ENCODE measurements around the gene GPATCH2.

The GPATCH2 gene

GRCh38 chr1:217432339-217432738 lies 198.6 kb downstream of the GPATCH2 start:
- no peaks in the 10 kb centered on the region for H3K27me3 ChIP-seq (ENCODE audit: insufficient read depth, low read length)
- H4K8ac ChIP-seq (ENCODE audit: low read depth, low read length) = no peak overlapping the region
- no peaks in the 10 kb centered on the region for H3K79me1 ChIP-seq (ENCODE audit: low read length)
- H2BK12ac ChIP-seq (ENCODE audit: low read length) = no peak overlapping the region
- H3K4me2 ChIP-seq (ENCODE audit: low read length) = no peak overlapping the region
- no peak overlapping the region for H4K91ac ChIP-seq (ENCODE audit: low read depth, low read length)
- no peak overlapping the region for H3K23ac ChIP-seq (ENCODE audit: low read length)
- H3K9ac ChIP-seq (ENCODE audit: low read length) = no peak overlapping the region
- H3K9me3 ChIP-seq (ENCODE audit: insufficient read depth, low read depth, low read length) = no peaks in the 10 kb centered on the region
- no peak for DNase-seq
- peaks cover 0 to 3% of the 10 kb centered on the region in 2 experiments for H3K36me3 ChIP-seq (ENCODE audit: control insufficient read depth in 1 of 2, insufficient read depth in 2 of 2, low read length in 2 of 2)
- no peak overlapping the region for H3K4ac ChIP-seq (ENCODE audit: low read depth, low read length)
- no peak overlapping the region for H3K4me3 ChIP-seq (ENCODE audit: low read depth, low read length)
- H3K18ac ChIP-seq (ENCODE audit: low read length) = no peak overlapping the region
- H4K12ac ChIP-seq (ENCODE audit: low read depth, low read length) = no peak overlapping the region
- no peak overlapping the region for H2BK120ac ChIP-seq (ENCODE audit: insufficient read depth, low read length, poor library complexity)
- H3K79me2 ChIP-seq (ENCODE audit: control insufficient read depth, insufficient read depth, low read length, poor library complexity) = no peaks in the 10 kb centered on the region
- H3K14ac ChIP-seq (ENCODE audit: low read length) = no peak overlapping the region
- H3K27ac ChIP-seq (ENCODE audit: low read depth, low read length) = no peak overlapping the region
- H2AK5ac ChIP-seq (ENCODE audit: low read length) = no peak overlapping the region
- no peak overlapping the region for H2BK5ac ChIP-seq (ENCODE audit: low read depth, low read length, poor library complexity)
- no peak overlapping the region for H2AFZ ChIP-seq (ENCODE audit: insufficient read depth, low read length, poor library complexity)
- no peaks in the 10 kb centered on the region for H3K4me1 ChIP-seq (ENCODE audit: control insufficient read depth in 1 of 2, insufficient read depth in 2 of 2, low read length in 2 of 2)

GRCh38 chr1:217431395-217431794 lies 199.5 kb downstream of the GPATCH2 start:
- no peaks in the 10 kb centered on the region for H3K79me2 ChIP-seq (ENCODE audit: control insufficient read depth, insufficient read depth, low read length, poor library complexity)
- no peaks in the 10 kb centered on the region for H3K36me3 ChIP-seq (ENCODE audit: control insufficient read depth in 1 of 2, insufficient read depth in 2 of 2, low read length in 2 of 2)
- no peak overlapping the region for H2BK12ac ChIP-seq (ENCODE audit: low read length)
- H2BK120ac ChIP-seq (ENCODE audit: insufficient read depth, low read length, poor library complexity) = no peak overlapping the region
- H2BK5ac ChIP-seq (ENCODE audit: low read depth, low read length, poor library complexity) = no peak overlapping the region
- no peaks in the 10 kb centered on the region for H3K9me3 ChIP-seq (ENCODE audit: insufficient read depth, low read depth, low read length)
- no peak overlapping the region for H3K9ac ChIP-seq (ENCODE audit: low read length)
- no peak overlapping the region for H3K4ac ChIP-seq (ENCODE audit: low read depth, low read length)
- H3K27me3 ChIP-seq (ENCODE audit: insufficient read depth, low read length) = no peaks in the 10 kb centered on the region
- H4K12ac ChIP-seq (ENCODE audit: low read depth, low read length) = no peak overlapping the region
- no peak overlapping the region for H2AK5ac ChIP-seq (ENCODE audit: low read length)
- H3K4me3 ChIP-seq (ENCODE audit: low read depth, low read length) = no peak overlapping the region
- H3K79me1 ChIP-seq (ENCODE audit: low read length) = no peaks in the 10 kb centered on the region
- no peak overlapping the region for H2AFZ ChIP-seq (ENCODE audit: insufficient read depth, low read length, poor library complexity)
- no peak for DNase-seq
- H4K8ac ChIP-seq (ENCODE audit: low read depth, low read length) = no peak overlapping the region
- H3K27ac ChIP-seq (ENCODE audit: low read depth, low read length) = no peak overlapping the region
- no CpG with 5 or more reads among the region's 2 CpGs for WGBS (ENCODE audit: extremely low coverage, insufficient coverage, insufficient read length)
- H3K14ac ChIP-seq (ENCODE audit: low read length) = no peak overlapping the region
- H4K91ac ChIP-seq (ENCODE audit: low read depth, low read length) = no peak overlapping the region
- no peak overlapping the region for H3K18ac ChIP-seq (ENCODE audit: low read length)
- no peak overlapping the region for H3K4me2 ChIP-seq (ENCODE audit: low read length)
- H3K4me1 ChIP-seq (ENCODE audit: control insufficient read depth in 1 of 2, insufficient read depth in 2 of 2, low read length in 2 of 2) = no peaks in the 10 kb centered on the region
- H3K23ac ChIP-seq (ENCODE audit: low read length) = no peak overlapping the region

DNA sequence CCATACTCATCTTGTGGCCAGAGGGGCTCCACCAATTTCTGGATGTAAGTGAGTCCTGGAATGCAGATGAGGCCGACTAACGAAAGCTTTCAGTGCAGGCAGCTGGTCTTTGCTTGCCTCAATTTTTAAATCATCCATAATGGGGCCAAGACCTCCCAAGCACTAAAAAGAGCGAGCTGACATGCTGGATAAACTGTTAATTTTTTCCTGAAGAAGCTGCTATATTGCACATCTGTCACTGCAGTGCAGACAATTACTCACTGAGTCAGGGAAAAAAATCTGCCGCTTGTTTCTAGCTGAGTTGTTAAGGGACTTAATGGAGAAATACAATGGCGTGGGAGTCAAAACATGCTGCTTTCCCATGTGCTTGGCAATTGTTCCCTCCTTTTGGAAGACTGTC lies 205.5 kb downstream of the GPATCH2 start:
- H3K23ac ChIP-seq (ENCODE audit: low read length) = no peak overlapping the region
- no peak overlapping the region for H2BK5ac ChIP-seq (ENCODE audit: low read depth, low read length, poor library complexity)
- H3K9me3 ChIP-seq (ENCODE audit: insufficient read depth, low read depth, low read length) = no peaks in the 10 kb centered on the region
- H2AFZ ChIP-seq (ENCODE audit: insufficient read depth, low read length, poor library complexity) = no peak overlapping the region
- H2AK5ac ChIP-seq (ENCODE audit: low read length) = no peak overlapping the region
- no peak overlapping the region for H4K8ac ChIP-seq (ENCODE audit: low read depth, low read length)
- H2BK12ac ChIP-seq (ENCODE audit: low read length) = no peak overlapping the region
- H3K4me3 ChIP-seq (ENCODE audit: low read depth, low read length) = no peak overlapping the region
- no peak overlapping the region for H4K12ac ChIP-seq (ENCODE audit: low read depth, low read length)
- H3K4me1 ChIP-seq (ENCODE audit: control insufficient read depth in 1 of 2, insufficient read depth in 2 of 2, low read length in 2 of 2) = no peaks in the 10 kb centered on the region
- no CpG with 5 or more reads among the region's 5 CpGs for WGBS (ENCODE audit: extremely low coverage, insufficient coverage, insufficient read length)
- no peaks in the 10 kb centered on the region for H3K79me1 ChIP-seq (ENCODE audit: low read length)
- H3K14ac ChIP-seq (ENCODE audit: low read length) = no peak overlapping the region
- no peak overlapping the region for H3K9ac ChIP-seq (ENCODE audit: low read length)
- H3K4ac ChIP-seq (ENCODE audit: low read depth, low read length) = no peak overlapping the region
- H3K36me3 ChIP-seq (ENCODE audit: control insufficient read depth in 1 of 2, insufficient read depth in 2 of 2, low read length in 2 of 2) = no peaks in the 10 kb centered on the region
- DNase-seq = no peak
- H3K18ac ChIP-seq (ENCODE audit: low read length) = no peak overlapping the region
- H3K27ac ChIP-seq (ENCODE audit: low read depth, low read length) = no peak overlapping the region
- H2BK120ac ChIP-seq (ENCODE audit: insufficient read depth, low read length, poor library complexity) = no peak overlapping the region
- no peak overlapping the region for H4K91ac ChIP-seq (ENCODE audit: low read depth, low read length)
- no peaks in the 10 kb centered on the region for H3K79me2 ChIP-seq (ENCODE audit: control insufficient read depth, insufficient read depth, low read length, poor library complexity)
- no peaks in the 10 kb centered on the region for H3K27me3 ChIP-seq (ENCODE audit: insufficient read depth, low read length)
- H3K4me2 ChIP-seq (ENCODE audit: low read length) = no peak overlapping the region

DNA sequence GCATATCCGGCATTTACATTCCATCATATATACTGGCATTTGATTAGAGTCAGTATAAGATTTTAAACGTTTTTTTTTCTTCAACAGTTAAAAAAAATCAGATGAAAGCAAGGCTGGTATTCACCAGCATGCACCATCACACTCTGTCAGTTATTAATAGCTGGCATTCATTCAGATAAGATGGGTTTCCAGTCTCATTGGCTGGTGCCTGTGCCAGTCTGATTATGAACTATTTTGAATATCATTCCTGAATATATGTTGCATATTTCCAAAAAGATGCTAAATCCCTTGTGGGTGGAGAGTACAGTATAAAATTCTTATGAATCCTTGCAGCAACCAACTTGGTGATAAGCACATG lies 211.7 kb downstream of the GPATCH2 start:
- no peak overlapping the region for H2AFZ ChIP-seq (ENCODE audit: insufficient read depth, low read length, poor library complexity)

More for the DNA sequence above, 211.7 kb downstream of the GPATCH2 start:
- no peak overlapping the region for H3K9ac ChIP-seq (ENCODE audit: low read length)
- H3K4me1 ChIP-seq (ENCODE audit: control insufficient read depth in 1 of 2, insufficient read depth in 2 of 2, low read length in 2 of 2) = no peaks in the 10 kb centered on the region
- no peak overlapping the region for H3K4me2 ChIP-seq (ENCODE audit: low read length)
- no peak overlapping the region for H3K23ac ChIP-seq (ENCODE audit: low read length)
- no peak overlapping the region for H3K27ac ChIP-seq (ENCODE audit: low read depth, low read length)
- no peaks in the 10 kb centered on the region for H3K79me1 ChIP-seq (ENCODE audit: low read length)
- no peak overlapping the region for H4K91ac ChIP-seq (ENCODE audit: low read depth, low read length)
- no peak overlapping the region for H3K4ac ChIP-seq (ENCODE audit: low read depth, low read length)
- H2AK5ac ChIP-seq (ENCODE audit: low read length) = no peak overlapping the region
- H3K14ac ChIP-seq (ENCODE audit: low read length) = no peak overlapping the region
- H2BK5ac ChIP-seq (ENCODE audit: low read depth, low read length, poor library complexity) = no peak overlapping the region
- no peak overlapping the region for H2BK120ac ChIP-seq (ENCODE audit: insufficient read depth, low read length, poor library complexity)
- H3K9me3 ChIP-seq (ENCODE audit: insufficient read depth, low read depth, low read length) = no peaks in the 10 kb centered on the region
- no peaks in the 10 kb centered on the region for H3K36me3 ChIP-seq (ENCODE audit: control insufficient read depth in 1 of 2, insufficient read depth in 2 of 2, low read length in 2 of 2)
- WGBS (ENCODE audit: extremely low coverage, insufficient coverage, insufficient read length) = no CpG with 5 or more reads among the region's 2 CpGs
- H3K18ac ChIP-seq (ENCODE audit: low read length) = no peak overlapping the region
- no peak overlapping the region for H4K12ac ChIP-seq (ENCODE audit: low read depth, low read length)
- H3K79me2 ChIP-seq (ENCODE audit: control insufficient read depth, insufficient read depth, low read length, poor library complexity) = no peaks in the 10 kb centered on the region
- no peak overlapping the region for H2BK12ac ChIP-seq (ENCODE audit: low read length)
- no peak overlapping the region for H4K8ac ChIP-seq (ENCODE audit: low read depth, low read length)
- DNase-seq = no peak
- no peaks in the 10 kb centered on the region for H3K27me3 ChIP-seq (ENCODE audit: insufficient read depth, low read length)
- H3K4me3 ChIP-seq (ENCODE audit: low read depth, low read length) = no peak overlapping the region

Data from trophoblast cell (in vitro differentiated cells and primary cell).